Measurements from ENCODE around the gene ACTR1B.
"Not testable (repeated sequence)": the region's sequence is repeated elsewhere in the genome, so short reads cannot be mapped to it uniquely, and the experiment has no call there.

ACTR1B gene

DNA sequence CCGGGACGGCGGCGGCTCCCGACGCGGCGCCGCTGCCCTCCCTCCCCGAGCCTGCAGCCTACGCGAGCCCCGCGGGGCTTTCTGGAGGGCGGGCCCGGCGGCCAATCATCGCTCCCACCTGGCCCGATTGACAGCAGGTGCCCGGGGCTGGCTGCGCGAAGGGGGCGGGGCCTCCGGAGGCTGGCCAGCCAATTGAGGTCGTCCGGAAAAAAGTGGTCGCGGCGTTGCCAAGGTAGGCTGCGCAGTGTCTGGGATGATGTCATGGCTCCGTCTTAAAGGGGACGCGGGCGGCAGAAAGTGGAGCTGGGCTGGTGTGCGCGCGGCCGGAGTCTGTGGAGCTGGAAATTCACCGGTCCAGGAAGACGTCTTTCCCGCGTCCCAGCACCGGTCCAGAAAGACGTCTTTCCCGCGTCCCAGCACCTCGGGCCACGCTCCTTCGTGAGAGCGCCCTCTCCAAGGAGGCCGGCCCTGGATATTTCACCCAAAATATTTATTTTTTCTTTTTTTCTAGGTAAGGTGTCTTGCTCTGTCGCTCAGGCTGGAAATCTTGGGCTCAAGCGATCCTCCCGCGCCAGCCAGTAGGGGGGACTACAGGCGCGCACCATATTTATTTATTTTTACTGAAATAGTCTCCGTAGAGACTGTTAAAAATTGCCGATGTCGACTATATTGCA is at the start of gene ACTR1B:
TSS of gene ACTR1B (minus strand) at position 83 of the 674 bp plus-strand sequence. CDS start 154 bp downstream, outside the sequence.
- DNase-seq (ENCODE audit: low read depth), result peak; percentile 96

DNA sequence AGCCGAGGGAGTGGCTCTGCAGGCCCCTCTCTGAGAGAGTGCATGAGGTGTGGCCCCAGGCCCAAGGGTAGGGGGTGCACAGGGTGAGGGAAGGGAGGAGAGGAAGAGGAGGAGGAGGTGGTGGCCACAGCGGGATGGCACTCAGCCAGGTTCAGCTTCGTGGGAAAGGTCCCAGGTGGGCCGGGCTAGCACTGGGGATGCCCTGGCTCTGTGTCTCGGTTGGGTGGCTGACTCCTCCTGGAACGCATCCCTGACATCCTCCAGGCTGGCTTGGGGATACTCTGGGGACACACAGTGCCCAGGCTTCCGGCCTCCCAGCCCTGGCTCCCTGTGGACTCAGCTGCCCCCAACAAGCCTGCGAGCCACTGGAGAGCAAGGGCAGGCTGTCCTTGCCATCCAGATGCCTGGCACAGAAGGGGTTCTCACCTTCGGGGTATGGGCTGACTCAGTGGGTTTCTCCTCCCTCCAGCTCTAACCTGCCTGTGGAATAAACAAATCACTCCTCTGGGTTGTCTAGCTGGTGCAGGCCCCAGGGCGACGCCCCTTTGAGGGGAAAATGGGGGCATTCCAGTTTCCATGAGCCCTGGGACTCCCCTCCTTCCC is 49.0 kb upstream of the ACTR1B start:
- no peak for DNase-seq (ENCODE audit: low read depth)

DNA sequence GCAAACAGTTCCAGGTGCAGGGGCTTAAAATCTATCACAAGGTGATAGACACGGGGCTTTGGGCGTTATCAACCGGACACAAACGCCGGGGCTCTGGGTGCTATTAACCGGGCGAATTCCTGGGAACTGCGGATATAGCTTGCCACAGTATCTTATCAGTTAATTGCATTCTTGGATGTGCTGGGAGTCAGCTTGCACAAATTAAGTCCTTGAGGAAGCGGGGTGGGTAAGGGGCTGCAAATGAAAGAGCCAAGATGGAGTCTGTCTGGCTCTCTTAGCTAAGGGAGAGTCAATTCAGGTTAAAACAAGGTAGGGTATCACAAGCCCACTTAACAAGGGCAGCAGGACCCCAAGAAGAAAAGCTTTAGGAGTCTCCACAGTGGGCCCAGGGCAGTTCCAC is 48.3 kb upstream of the ACTR1B start:
- not testable (repeated sequence) for DNase-seq (ENCODE audit: low read depth)

DNA sequence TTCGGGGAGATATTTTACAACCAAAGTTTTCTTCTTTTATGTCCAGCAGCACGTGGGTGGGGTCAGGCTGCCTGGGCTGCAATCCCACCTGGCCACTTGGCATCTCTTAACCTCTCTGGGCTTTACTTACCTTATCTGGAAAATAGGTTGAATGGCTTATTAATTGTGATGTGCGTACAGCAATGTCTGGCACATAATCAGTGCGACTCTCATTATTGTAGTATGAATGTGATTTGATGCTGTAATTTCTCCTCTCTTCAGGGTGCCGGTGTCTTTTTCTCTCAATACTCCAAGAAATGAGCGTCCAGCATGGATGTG is 47.5 kb upstream of the ACTR1B start:
- no peak for DNase-seq (ENCODE audit: low read depth)

DNA sequence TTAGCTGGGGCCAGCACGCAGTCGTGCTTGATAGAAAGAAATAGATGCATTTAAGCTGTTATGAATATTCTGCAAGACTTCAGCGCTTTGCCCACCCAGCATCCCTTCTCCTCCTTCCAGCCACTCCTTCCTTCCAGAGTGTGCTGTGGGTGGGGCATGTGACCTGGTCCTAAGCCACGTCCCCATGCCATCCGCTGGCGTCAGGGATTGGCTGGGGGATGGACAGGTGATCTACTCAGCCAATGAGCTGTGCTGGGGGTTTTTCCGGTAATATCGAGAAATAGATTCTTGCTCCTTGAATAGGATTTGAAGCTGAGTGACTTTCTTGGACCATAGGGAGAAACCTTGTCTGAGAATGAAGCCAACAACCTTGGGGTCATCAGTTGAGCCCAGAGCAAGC is 44.8 kb upstream of the ACTR1B start:
- DNase-seq (ENCODE audit: low read depth), result no peak

DNA sequence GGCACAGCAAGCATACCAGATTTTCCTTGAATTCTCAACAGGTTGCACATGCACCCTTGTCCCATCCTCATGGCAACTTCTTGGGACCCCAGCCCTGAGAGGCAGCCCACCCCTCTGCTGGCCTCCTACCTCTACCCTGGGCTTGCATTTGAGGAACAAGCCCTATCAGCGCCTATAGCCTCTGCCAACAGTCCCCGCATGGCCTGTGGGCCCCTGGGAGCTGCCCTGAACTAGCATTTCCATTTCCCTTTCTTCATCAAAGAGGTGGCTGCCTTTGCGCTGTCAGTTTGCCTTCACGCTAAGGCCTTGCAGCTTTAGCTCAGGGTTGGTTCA is 44.2 kb upstream of the ACTR1B start:
- no peak for DNase-seq (ENCODE audit: low read depth)

DNA sequence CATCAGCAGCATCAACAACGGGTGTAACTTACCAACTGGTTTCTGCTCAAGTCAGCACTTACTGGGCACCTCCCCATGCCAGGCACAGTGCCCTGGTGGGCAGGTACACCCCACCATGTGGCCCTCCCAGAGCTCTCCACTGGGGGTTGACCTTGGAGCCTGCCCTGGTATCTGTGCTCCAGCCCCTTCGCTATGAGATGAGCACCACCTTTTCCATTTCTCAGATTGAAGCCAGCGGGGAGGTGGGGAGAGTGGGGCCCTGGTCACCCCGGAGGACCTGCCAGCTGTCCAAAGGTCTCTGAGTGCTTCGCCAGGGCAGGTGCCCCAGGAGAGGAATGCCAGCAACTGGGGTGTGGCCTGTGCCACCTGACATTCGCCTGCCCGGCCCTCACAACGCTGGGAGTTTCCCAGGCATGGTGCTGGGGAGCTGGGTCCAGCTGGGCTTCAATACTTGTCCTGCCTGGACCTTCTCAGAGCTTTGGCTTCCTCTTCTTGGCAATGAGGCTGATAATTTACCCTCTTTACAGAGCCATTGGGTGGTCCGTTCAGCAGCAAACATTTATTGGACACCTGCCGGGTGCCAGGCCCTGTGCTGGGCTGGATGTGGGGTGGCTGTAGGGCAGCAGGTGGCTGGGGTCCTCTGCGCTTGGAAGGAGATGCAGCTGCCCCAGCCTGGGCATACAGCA is 43.7 kb upstream of the ACTR1B start:
- no peak for DNase-seq (ENCODE audit: low read depth)

DNA sequence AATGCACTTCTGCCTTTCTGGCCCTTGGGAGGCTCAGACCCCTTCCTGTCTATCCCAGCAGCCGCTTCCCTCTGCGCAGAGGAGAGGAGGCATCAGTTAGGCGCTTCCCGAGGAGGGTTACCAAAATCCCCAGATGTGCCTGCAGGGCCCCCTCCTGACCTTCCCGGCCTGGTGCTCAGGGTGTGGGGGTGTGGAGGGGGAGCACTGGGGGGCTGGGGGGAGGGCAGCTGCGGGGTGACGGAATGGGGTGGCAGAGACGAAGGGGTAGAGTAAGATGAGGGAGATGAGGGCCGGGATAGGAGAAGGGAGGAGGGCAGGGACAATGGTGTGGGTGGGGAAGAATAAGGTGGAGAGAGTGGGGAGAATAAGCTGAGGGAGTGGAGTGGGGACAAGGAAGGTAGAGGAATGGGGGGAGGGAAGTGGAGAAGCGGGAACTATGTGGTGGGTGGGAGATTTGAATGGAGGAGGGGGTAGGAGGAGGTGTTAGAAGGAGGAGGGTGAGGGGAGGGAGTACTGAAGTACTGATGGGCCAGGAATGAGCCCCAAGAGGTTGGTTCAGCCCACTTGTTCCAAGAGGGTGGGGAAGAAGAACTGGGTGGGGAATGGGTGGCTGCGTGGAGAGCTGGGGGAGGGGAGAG is 43.0 kb upstream of the ACTR1B start:
- DNase-seq (ENCODE audit: low read depth), result no peak

DNA sequence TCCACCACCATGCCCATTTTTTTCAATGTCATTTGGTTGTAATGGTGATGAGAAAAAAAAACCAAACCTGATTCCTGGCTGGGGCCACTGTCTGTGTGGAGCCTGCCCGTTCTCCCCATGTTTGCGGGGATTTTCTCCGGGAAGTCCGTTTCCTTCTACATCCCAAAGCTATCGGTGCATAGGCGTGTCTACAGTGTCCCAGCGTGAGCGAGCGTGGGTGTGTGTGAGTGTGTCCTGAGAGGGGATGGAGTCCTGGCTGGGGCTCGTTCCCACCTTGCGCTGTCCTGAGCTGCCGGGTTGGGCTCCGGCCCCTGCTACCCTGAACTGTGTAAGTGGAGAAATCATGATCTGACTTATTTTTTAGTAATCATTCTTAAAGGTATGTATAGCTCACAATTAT is 42.3 kb upstream of the ACTR1B start:
- DNase-seq (ENCODE audit: low read depth), result no peak

DNA sequence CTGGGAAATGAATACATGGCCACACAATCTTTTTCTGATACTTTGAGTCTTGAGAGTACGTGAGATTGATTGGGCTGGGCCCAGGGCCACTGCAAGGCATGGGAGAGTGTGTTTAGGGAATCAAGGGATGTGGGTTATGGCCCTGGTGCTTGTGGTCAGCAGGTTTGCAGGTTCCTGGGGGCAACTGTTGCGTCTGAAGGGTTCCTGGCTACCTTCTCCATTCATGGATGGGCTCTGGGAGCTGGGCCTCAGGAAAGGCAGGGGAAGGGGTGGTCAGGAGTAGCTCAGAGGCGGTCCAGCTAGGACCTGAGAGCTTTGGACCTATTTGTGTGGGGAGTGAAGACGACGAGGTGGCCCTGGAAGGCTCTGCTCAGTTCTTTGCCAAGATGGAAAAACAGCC is 41.1 kb upstream of the ACTR1B start:
- no peak for DNase-seq (ENCODE audit: low read depth)

DNA sequence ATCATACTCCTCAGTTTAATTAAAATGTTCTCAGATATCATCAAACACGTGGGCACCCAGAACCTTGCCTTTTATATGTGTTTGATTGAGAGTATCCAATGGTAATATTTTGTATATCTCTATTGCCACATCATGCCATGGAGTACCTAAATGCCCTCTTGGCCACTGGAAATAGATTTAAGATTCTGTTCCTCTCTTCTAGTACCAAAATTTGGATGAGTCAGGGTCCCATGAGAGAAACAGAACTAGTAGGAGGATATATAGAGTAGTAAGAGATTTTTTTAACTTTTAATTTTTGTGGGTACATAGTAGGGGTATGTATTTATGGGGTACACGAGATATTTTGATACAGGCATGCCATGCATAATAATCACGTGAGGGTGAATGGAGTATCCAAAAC is 39.9 kb upstream of the ACTR1B start:
- DNase-seq (ENCODE audit: low read depth), result no peak

DNA sequence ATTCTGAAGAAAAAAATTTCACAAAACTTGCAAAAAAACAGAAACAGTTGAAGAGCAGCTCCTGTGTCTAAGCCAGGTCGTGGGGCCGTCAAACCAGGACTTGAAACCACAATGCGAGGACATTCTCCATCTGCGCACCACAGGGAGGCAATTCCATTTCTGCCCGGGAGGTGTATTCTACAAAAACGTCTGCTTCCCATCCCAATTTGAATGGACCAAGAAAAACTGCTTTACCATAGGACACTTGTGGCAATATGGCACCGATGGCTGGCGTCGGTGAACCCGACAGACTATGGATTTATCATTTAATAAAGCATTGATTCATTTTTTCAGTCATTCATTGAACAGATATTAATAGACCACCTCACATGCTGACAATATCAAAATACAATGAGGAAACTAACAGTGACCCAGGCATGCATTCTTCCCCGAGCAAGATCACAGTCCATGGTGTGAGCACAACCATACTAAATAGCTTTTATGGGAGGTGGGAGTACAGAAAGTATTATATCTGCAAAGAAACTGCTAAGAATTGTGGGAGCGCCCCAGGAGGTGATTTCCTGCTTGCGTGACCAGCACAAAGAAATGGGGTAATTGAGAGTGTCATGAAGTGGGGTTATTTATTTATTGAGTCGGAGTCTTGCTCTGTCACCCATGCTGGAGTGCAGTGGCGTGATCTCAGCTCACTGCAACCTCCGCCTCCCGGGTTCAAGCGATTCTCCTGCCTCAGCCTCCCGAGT is 39.1 kb upstream of the ACTR1B start:
- DNase-seq (ENCODE audit: low read depth), result no peak

DNA sequence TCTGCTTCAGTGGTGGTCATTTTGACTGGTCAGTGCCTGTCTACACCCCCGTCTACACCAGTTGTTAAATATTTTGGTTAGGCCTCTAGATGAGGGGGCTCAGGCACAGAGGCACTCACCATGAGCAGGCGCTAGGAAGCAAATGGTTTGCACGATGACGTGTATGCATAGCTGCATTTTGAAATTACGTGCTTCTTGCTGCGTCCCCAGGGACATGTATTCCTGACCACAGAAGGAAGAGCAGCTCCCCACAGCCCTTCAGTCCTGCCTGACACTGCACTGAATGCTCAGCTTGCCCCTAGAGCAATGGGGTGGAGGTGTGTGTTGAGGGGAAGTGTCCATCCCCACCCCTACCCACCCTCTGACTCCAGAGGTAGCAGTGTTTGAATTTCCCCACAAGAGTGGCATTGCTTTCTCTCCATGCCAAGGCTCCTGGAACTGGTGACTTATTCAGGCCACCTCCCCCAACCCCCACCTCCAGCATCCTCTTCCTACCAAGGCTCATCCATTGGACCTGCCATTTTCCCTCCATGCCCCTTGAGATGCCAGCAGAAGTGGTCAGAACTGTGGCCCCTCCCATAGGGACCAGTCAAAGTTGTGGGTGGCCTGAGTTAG is 38.1 kb upstream of the ACTR1B start:
- no peak for DNase-seq (ENCODE audit: low read depth)

DNA sequence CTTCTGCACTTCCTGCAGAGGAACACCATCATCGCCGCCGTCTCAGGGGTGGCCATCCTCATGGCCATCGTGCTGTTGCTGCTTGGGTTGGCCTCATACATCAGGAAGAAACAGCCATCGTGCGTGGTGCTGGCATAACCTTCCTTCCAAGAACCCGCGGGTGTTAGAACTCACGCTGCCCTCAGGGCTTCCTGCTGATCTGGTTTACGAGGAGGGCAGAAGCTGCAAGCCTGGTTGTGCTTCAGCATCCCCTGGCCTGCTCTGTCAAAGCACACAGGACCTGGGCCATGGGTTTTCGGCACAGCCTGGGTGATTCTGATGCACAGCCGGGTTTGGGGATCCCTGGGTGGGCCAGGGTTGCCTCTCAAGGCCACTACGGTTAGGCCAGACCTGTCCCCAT is 37.3 kb upstream of the ACTR1B start:
- no peak for DNase-seq (ENCODE audit: low read depth)

DNA sequence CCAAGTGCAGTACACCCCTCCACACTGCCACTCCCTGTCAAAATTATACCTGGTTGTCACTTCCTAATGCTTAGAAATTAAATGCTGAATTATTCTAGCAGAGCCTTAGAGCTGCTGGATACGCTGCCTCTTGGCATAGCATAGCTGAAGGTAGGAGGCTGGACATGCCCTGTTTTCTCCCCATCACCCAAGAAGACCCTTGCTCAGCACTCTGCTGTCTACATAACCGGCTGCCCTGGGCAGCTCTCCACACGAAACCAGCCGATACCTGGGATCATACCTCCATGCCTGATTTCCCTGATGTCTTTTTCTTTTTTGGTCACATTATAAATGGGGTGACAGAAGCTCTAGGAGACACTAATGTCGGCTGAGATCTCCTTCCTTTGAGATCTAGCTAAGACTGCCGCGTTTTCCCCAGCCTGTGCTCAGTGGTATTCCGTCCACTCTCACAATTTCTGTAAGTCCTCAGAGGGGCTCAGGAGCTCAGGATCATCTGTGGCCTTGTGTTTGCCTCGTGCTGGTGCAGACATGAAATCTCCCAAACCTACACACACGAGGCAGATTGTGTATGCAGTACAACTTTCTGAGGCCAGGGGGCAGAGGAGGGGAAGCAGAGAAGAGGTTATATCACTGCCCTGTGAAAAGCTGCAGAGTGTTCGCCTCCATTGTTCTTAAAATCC is 36.1 kb upstream of the ACTR1B start:
- no peak for DNase-seq (ENCODE audit: low read depth)

DNA sequence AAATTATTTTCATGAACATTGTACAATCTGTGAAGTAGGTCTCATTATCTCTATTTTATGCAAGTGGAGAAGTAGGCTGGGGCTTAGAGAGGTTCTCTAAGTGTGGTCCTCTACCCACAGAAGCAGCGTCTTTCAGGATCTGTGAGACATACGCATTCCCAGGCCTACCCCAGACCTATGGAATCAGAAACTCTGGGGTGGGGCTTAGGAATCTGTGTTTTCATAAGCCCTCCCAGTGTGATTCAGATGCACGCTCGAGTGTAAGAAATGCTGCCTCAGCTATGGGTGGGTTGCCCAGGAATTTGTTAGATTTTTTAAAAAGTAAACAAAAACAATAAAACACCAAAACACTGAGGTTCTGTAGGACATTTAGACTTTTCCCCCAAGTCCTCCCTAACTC is 34.7 kb upstream of the ACTR1B start:
- no peak for DNase-seq (ENCODE audit: low read depth)

DNA sequence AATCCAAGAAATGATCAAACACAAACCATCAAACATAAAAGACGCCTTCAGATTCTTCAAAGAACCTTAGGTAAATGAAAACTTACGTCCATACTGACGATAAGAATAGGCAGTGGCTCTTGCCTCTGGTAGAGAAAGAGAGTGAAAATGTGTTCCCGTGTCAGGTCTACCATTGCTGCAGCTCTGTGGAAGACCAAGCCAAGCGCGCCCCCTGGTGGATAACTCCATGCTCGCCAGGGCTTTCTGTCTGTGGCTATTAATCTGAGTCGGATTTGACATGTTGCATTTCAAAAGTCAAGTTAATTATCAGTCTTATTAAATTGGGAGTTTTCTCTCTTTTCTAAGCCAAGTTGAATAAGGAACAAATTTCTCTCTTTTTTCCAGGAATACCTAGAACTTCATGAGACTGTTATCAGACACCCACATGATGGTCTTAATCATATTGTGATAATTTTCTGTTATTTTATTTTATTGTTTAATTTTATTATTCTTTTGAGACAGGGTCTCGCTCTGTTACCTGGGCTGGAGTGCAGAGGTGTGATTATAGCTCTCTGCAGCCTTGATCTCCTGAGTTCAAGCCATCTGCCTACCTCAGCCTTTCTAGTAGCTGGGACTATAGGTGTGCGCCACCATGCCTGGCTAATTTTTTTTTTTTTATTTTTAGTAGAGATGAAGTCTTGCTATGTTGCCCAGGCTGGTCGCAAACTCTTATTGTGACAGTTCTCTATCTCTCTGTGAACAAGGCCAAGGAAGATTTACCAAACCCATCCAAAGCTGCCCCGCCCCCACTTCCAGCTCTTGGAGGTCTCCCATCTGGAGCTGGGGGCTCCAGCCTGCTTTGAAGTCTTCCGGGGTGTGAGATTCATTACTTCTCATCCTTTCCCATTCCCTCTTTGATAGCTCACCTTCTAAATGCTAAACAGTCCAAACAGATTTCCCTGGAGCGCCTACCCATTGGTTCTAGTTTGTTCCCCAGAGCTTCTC is 33.7 kb upstream of the ACTR1B start:
- peak; percentile 83 for DNase-seq (ENCODE audit: low read depth)

DNA sequence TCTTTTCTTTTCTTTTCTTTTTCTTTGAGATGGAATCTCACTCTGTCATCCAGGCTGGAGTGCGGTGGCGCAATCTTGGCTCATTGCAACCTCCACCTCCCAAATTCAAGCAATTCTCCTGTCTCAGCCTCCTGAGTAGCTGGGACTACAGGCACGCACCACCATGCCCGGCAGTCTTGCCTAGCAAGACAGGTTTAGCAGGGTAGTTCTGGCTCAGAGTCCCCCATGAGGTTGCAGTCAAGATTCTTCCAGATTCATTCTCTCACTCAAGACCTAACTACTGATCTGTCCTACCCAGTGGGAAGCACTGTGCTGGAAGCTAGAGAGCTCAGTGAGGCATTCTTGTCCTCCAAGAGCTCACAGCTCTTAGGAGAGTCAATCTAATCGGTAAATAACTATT is 31.9 kb upstream of the ACTR1B start:
- no peak for DNase-seq (ENCODE audit: low read depth)

DNA sequence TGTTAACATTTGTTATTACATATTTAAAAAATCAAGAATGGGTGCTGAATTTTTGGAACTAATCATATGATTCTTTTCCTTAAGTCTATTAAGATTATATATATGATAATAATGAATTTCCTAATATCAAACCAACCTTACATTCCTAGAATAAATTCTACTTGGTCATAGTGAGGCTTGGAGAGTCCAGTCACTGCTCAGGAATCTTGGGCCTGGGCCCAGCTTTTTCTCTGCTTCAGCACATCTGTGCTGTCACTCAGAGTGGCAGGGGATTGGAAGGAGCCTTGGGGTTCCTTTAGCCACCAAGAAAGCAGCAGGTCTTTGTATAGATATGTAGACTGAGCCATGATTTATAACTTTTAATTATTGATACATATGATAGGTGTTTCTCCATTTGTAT is 29.6 kb upstream of the ACTR1B start:
- DNase-seq (ENCODE audit: low read depth), result no peak

DNA sequence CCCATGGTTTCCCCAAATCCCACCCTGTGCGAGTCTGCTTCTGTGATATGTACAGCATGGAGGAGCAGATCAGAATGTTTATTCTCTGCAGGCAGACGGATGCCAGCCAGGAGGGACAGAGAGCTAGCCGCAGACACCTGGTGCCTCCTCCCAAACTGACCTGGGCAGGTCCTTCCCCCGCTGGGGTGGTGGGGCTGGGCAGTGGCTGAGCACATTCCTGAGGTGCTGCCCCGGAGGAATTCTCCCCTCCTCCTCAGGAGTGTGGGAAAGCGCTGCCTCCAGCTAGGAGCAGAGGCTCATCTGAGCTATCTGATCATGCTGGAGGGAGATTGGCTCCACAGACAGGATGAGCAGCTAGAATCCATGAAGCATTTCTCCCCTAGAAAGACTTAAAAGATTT is 27.3 kb upstream of the ACTR1B start:
- DNase-seq (ENCODE audit: low read depth), result no peak
